Right lobe of liver (tissue), 4 donors: ENCODE results near the gene PXYLP1.

Experiments
- POLR2A ChIP-seq: fragments of 450-650 bp; IDR thresholded peaks from one replicate; pipeline ENCODE4 v1.6.1; 2017; ENCODE audit warnings: antibody characterized with exemption, mild to moderate bottlenecking
- TF ChIP-seq, protein P1 (sequence below), 4 donors: fragments of 200-600 bp in 3 of 4; fragments of 450-650 bp in 1 of 4; IDR thresholded peaks; one replicate each; pipeline versions ENCODE4 v1.5.1 to v1.8.0; 2016 to 2022; ENCODE audit warnings: antibody characterized with exemption in 4 of 4, mild to moderate bottlenecking in 2 of 4
- donor health status: DM: no; HTN: no; CAD: no.
- donor health status: DM: no; HTN: no; CAD: no.
- donor health status: DM: no; HTN: yes; CAD: no.

DNA sequence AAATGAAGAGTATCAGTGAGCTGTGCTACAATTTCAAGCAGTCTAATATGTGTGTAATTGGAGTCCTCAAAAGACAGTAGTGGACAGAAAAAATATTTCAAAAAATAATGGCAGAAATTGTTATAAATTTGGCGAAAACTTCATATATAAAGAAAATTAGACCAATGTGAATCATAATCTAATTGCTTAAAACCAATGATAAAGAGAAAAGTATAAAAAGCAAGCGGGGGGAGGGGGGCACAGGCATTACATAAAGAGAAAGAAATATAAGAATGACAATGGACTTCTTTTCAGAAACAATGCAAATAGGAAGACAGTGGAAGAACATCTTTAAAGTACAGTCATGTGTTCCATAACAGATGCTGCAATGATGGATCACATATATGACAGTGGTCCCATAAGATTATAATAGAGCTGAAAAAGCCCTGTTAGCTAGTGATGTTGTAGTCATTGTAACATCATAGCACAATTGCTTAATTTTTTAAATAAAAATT is 7.9 kb upstream of the PXYLP1 start:
- no peak for TF ChIP-seq POLR2A
- TF ChIP-seq, protein P1, sequence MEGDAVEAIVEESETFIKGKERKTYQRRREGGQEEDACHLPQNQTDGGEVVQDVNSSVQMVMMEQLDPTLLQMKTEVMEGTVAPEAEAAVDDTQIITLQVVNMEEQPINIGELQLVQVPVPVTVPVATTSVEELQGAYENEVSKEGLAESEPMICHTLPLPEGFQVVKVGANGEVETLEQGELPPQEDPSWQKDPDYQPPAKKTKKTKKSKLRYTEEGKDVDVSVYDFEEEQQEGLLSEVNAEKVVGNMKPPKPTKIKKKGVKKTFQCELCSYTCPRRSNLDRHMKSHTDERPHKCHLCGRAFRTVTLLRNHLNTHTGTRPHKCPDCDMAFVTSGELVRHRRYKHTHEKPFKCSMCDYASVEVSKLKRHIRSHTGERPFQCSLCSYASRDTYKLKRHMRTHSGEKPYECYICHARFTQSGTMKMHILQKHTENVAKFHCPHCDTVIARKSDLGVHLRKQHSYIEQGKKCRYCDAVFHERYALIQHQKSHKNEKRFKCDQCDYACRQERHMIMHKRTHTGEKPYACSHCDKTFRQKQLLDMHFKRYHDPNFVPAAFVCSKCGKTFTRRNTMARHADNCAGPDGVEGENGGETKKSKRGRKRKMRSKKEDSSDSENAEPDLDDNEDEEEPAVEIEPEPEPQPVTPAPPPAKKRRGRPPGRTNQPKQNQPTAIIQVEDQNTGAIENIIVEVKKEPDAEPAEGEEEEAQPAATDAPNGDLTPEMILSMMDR (IDR thresholded peaks at IDR 0.05): no peak
